ENCODE results near the gene ZNF569. TPM values are rescaled to one million over a fixed set of nuclear protein-coding genes. Genes with fewer than 3 reads are reported as not detected.

Gene ZNF569
- total and polyA plus RNA-seq, 2 of the 8 experiments (the other 6 are each of a cell fraction or from before 2014, with no cell fraction given) = 2.4 to 10.5 TPM

GRCh38 chr19:37403403-37403802, 63.8 kb downstream of the ZNF569 start:
- Histone ChIP-seq H3K9me3 (ENCODE audit: insufficient read depth in 2 of 2, low read depth in 1 of 2, low read length in 1 of 2) (peaks cover 52 to 59% of the 10 kb centered on the region in 2 experiments), H3K4me1 (replicated peaks in 1 of 4; ENCODE audit: control insufficient read depth in 3 of 4, insufficient read depth in 4 of 4, low read length in 3 of 4) (no peaks in the 10 kb centered on the region)

More at GRCh38 chr19:37403403-37403802, 63.8 kb downstream of the ZNF569 start:
- ChIA-PET CTCF (ENCODE audit: partially characterized antibody) (no interaction called here), POLR2A (ENCODE audit: partially characterized antibody) (interaction anchor here (0.5 kb wide), 1 partner anchor 13 kb away, joined by 4 read pairs; no protein-coding TSS in a partner anchor)
- Histone ChIP-seq H2BK15ac (ENCODE audit: low read length) (no peak overlapping the region), H3K4ac (replicated peaks; ENCODE audit: insufficient read length, low read depth, low read length) (no peak overlapping the region), H3K9ac (replicated peaks in 1 of 4; ENCODE audit: extremely low read depth in 1 of 4, low read depth in 3 of 4, low read length in 3 of 4) (no peak overlapping the region), H3K18ac (ENCODE audit: extremely low read depth, low read length) (no peak overlapping the region), H2AFZ (ENCODE audit: low read length) (no peak overlapping the region), H3K56ac (replicated peaks; ENCODE audit: insufficient read length, low read depth, low read length) (no peak overlapping the region), H4K8ac (ENCODE audit: extremely low read depth, insufficient read depth, low read length) (peak overlapping the region; percentile 16; the same call in 1 of the 2 replicates), H3K79me1 (ENCODE audit: low read depth, low read length) (no peaks in the 10 kb centered on the region), H4K5ac (ENCODE audit: insufficient read length, low read depth, low read length) (no peak overlapping the region), H3K14ac (ENCODE audit: insufficient read length) (no peak overlapping the region), H2BK5ac (ENCODE audit: low read depth, low read length) (no peak overlapping the region), H3K27me3 (replicated peaks in 1 of 4; ENCODE audit: control insufficient read depth in 3 of 4, extremely low read depth in 1 of 4, insufficient read depth in 3 of 4, low read length in 3 of 4) (no peaks in the 10 kb centered on the region), H2BK120ac (replicated peaks; ENCODE audit: low read depth, low read length) (no peak overlapping the region), H4K20me1 (replicated peaks in 1 of 2; ENCODE audit: control insufficient read depth in 1 of 2, insufficient read depth in 2 of 2, low read length in 2 of 2) (no peaks in the 10 kb centered on the region), H4K91ac (replicated peaks; ENCODE audit: insufficient read length, low read length) (no peak overlapping the region), H2AK5ac (ENCODE audit: low read depth, low read length) (no peak overlapping the region), H2BK20ac (ENCODE audit: low read length) (no peak overlapping the region), H3K4me3 (ENCODE audit: extremely low read depth in 1 of 4, insufficient read depth in 2 of 4, low read depth in 3 of 4, low read length in 4 of 4) (no peak overlapping the region), H3K4me2 (ENCODE audit: insufficient read depth in 1 of 2, low read depth in 2 of 2, low read length in 2 of 2) (no peak overlapping the region), H3K27ac (ENCODE audit: low read depth, low read length) (no peak overlapping the region), H3K23me2 (ENCODE audit: low read depth, low read length) (no peaks in the 10 kb centered on the region), H3K79me2 (ENCODE audit: control insufficient read depth in 1 of 2, insufficient read depth in 2 of 2, low read length in 2 of 2) (no peaks in the 10 kb centered on the region), H3K36me3 (ENCODE audit: control insufficient read depth in 2 of 4, insufficient read depth in 4 of 4, low read length in 3 of 4) (no peaks in the 10 kb centered on the region; a peak in 1 of 8 replicates), H2BK12ac (ENCODE audit: low read depth, low read length) (no peak overlapping the region), H3K23ac (ENCODE audit: insufficient read length) (no peak overlapping the region)
- 93% methylated on average over 30 of the region's 34 CpGs; no CpG with 5 or more reads in 1 of the 2 experiments for WGBS, 2 experiments (ENCODE audit: extremely low coverage in 1 of 2, insufficient coverage in 1 of 2, insufficient read length in 1 of 2, insufficient replicate concordance in 2 of 2, low coverage in 1 of 2, low lambda C conversion rate in 2 of 2, missing lambda C conversion rate in 1 of 2)
- DNase-seq (ENCODE audit: low read depth in 1 of 2, low spot score in 2 of 2) (no peak), FAIRE-seq (no peak)
- no peak for TF ChIP-seq SP4 (IDR thresholded peaks at IDR 0.05; ENCODE audit: low read length)
- no peak for TF ChIP-seq PHF8 (conservative IDR thresholded peaks at IDR 0.05; ENCODE audit: low read depth, low read length)
- no peak for TF ChIP-seq ATF2 (IDR thresholded peaks at IDR 0.05; ENCODE audit: low read length)
- no peak for TF ChIP-seq RBBP5 (IDR thresholded peaks at IDR 0.05; ENCODE audit: borderline replicate concordance, low read depth, low read length)
- TF ChIP-seq CHD1 (IDR thresholded peaks at IDR 0.05; ENCODE audit: low read depth, low read length) = no peak
- TF ChIP-seq ZNF274 (IDR thresholded peaks at IDR 0.05; ENCODE audit: borderline replicate concordance, extremely low read depth, low read length) = no peak

All from H1 (cell line).